Upper lobe of left lung (tissue), 4 donors: Measurements from ENCODE around the gene UBXN10.

ENCODE experiments used
- CTCF ChIP-seq, 6 experiments: fragments of 450-650 bp in 4 of 6; fragments of 200-600 bp in 2 of 6; sonication (generic) in 2 of 6; IDR thresholded peaks; one replicate each; pipeline ENCODE4 v1.5.1; 2016 to 2019; ENCODE audit warnings: antibody characterized with exemption in 6 of 6
- EP300 ChIP-seq, 4 donors: sonication (generic); formaldehyde crosslinking; IDR thresholded peaks; one replicate each; pipeline ENCODE4 v1.5.1; 2017; ENCODE audit warnings: antibody characterized with exemption in 4 of 4, control low read depth in 2 of 4
- POLR2A ChIP-seq, 4 donors: fragments of 450-650 bp; IDR thresholded peaks; one replicate each; pipeline ENCODE4 v1.5.1; 2016 to 2017; ENCODE audit warnings: antibody characterized with exemption in 4 of 4, mild to moderate bottlenecking in 2 of 4

GRCh38 chr1:20178634-20179370, 7.1 kb upstream of the UBXN10 start:
- TF ChIP-seq CTCF (IDR thresholded peaks at IDR 0.05) (no peak), EP300 (IDR thresholded peaks at IDR 0.05) (no peak), POLR2A (IDR thresholded peaks at IDR 0.05) (no peak)
